Effector CD4-positive, alpha-beta T cell (primary cell): ENCODE measurements around the gene OVOL3.
"Not testable (repeated sequence)": the region's sequence is repeated elsewhere in the genome, so short reads cannot be mapped to it uniquely, and the experiment has no call there.

Experiments used
- DNase-seq: peaks from one replicate; pipeline ENCODE4 v3.0.0-alpha.2; 2020

OVOL3 gene

DNA sequence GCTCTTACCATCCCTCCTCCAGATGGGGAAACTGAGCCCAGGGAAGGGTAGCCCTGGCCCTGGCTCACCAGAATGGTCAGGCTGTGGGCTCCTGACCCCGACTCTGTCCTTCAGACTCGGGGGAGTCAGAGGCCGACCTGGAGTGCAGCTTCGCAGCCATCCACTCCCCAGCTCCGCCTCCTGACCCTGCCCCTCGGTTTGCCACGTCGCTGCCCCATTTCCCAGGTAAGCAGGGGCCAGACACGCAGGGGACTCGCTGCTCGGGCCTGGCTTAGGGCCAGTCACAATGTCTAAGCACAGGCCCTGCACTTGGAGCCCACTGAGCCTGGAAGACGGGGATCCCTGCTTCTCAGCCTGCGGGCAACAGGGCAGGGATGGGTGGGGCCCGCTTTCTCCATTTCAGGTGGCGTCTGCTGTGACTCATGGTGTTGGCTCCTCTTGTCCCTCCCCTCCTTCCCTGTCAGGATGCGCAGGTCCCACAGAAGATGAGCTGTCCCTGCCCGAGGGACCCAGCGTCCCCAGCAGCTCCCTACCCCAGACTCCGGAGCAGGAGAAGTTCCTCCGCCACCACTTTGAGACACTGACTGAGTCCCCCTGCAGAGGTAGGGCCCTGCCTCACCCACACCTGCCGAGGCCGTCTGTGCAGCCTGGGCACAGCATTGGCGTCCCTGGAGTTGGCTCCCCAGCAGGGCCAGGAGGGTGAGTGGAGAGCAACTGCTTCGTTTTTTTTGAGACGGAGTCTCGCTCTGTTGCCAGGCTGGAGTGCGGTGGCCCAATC is 9.2 kb upstream of the OVOL3 start:
- DNase-seq = no peak

DNA sequence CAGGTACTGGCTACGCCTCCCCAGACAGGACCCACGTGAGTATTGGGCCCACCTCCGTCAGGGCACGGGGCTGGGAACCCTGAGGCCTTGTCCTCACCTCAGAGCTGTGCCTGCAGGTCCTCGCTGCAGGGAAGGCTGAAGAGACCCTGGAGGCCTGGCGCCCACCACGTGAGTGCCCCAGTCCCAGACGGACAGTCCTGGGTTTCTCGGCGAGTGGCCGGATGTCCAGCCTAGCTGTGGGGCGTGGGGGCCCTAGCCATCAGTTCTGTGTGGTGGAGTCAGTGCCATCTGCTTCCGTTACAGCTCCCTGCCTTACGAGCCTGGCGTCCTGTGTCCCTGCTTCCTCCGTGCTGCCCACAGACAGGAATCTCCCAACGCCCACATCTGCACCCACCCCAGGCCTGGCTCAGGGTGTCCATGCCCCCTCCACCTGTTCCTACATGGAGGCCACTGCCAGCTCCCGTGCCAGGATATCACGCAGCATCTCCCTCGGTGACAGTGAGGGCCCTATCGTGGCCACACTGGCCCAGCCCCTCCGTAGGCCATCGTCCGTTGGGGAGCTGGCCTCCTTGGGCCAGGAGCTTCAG is 7.8 kb upstream of the OVOL3 start:
- no peak for DNase-seq

DNA sequence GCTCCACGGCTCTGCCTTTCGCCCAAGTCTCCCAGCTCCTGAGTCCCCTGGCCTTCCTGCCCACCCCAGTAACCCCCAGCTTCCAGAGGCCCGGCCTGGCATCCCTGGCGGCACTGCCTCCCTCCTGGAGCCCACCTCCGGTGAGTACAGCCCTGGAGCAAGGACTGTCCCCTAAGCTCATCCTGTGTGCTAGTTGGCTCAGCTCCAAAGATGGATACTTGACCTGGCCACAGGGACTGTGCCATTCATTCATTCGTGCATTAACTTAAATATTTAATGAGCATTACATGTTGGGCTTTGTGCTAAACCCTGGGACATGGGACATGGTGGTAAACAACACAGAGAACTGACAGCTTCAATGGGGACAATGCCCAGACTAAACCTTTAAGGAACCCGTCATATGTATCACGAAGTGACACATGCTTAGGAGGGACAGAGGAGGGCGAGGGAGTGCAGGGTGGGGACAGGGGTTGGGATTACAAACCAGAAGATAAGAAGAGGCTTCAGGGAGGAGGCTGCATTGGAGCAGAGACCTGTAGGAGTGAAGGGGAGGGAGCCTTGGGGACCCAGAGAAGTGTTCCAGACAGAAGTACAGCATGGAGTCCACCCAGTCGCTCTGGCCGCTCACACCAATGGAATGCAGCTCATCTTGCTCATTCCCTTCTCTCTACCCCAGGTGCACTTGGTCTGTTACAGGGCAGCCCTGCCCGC is 6.9 kb upstream of the OVOL3 start:
- DNase-seq = no peak

DNA sequence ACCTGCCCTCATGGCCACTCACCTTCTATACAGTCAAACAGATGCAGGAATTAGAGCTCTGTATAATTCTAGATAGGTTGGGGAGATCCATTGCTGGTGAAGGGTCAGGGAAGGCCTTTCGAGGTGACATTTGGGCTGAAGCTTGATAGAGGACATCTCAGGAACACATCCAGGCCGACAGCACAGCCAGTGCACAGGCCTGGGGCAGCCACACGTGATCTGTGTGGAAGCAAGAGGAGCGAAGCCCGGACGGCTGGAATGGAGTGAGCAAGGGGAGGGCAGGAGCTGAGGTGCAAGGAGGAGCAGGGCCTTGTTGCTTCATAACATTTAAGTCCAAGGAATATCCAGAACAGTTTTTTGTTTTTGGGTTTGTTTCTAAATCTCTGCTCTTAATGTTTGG is 4.5 kb upstream of the OVOL3 start:
- no peak for DNase-seq

DNA sequence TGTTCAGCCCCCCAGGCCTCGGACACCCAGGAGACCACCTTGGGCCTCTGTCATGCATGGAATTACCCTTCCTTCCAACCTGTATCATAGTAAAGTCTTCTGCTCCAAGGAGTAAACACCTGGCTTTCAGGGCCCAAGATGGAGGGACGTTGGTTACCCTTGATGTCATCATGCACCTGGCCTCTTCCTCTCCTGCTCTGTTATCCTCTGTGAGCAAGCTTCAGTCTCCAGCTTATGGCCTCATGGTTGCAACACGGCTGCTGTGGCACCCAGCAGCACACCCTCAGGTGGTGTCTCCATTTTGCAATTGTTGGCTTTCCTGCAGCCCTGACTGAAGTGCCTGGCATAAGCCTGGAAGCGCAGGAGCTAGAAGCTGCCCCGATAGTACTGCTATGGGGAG is 4.0 kb upstream of the OVOL3 start:
- no peak for DNase-seq

DNA sequence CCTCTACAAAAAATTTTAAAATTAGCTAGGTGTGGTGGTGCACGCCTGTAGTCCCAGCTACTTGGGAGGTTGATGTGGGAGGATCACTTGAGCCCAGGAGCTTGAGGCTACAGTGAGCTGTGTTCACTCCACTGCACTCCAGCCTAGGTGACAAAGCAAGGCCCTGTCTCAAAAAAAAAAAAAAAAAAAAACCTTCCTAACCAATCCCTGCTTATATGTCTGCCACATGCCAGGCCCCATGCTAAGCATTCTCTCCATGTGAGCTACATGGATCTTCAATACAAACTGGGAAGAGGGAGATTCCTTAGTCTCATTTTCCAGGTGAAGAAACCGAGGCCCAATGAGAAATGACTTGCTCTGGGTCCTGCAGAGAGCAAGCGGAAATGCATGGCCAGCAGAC is 2.3 kb upstream of the OVOL3 start:
- no peak for DNase-seq

DNA sequence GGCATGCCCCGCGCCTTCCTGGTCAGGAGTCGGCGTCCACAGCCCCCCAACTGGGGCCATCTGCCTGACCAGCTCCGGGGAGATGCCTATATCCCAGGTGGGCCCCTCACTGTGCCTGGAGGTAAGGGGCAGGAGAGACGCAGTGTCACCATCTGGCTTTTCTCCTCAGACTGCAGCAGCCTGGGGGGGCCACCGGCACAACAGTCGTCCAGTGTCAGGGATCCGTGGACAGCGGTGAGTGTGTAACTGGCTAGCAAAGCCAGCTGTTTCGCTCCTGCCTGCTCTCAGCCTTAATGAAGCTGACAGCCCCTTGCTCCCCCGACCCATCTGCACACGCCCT is 227 bp downstream of the OVOL3 start:
- no peak for DNase-seq

DNA sequence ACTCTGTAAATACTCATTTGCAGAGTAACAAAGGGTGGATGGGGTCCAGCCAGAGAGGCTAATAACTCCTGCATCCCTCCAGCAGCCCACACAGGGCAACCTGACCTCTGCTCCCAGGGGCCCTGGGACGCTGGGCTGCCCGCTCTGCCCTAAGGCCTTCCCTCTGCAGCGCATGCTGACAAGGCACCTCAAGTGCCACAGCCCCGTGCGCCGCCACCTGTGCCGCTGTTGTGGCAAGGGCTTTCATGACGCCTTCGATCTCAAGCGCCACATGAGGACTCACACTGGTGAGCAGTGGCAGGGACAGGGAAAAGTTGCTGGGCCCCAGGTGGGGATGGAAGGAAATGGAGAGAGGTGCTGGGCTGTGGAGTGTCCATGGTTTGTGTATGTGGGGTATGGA is 1.7 kb downstream of the OVOL3 start:
- DNase-seq = no peak

DNA sequence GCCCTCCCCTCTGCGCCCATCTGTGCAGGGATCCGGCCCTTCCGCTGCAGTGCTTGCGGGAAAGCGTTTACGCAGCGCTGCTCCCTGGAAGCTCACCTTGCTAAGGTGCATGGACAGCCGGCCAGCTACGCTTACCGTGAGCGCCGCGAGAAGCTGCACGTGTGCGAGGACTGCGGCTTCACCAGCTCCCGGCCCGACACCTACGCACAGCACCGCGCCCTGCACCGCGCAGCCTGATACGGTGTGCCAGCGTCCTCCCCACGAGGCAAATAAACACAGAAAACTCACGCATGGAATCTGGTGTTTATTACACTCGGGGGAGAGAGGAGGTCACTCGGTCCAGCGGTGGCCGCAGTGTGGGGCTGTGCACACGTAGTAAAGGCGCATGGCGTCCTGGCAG is 2.5 kb downstream of the OVOL3 start:
- no peak for DNase-seq

DNA sequence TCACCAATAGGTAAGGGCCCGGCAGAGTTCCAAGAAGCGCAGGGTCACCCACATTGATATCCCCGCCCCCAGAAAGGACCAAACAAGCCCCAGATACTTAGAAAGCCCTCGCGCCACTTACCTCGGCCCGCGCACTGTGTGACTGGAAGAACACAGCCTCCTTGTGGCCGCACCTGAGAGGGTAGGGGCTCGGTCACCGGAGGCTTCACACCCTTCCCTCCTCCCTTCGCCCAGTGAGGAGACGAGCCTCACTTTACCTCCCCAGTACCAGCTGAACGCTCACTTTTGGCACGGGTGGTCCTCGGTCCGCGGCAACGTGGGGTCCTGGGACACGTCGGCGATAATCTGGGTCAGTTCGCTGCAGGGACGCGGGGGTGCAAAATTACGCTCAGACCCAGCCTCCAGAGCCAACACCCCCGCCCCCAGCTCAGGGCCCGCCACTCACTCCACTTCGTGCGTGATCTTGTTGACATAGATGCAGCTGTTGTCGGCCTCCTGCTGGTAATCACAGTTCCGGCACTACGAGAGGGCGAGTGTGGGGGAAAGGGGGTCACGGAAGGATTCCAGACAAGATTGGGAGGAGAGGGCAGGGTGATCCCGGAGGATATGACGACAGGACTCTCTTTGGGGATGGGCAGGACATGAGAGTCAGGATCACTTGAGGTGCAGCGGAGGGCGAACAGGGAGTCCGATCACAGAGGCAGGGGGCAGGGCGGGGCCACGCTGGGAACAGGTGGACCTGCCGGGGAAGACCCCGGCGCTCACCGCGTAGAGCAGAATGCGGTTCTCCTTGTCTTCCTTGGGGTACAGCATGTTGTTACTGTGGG is 3.2 kb downstream of the OVOL3 start:
- DNase-seq = peak; percentile 10

DNA sequence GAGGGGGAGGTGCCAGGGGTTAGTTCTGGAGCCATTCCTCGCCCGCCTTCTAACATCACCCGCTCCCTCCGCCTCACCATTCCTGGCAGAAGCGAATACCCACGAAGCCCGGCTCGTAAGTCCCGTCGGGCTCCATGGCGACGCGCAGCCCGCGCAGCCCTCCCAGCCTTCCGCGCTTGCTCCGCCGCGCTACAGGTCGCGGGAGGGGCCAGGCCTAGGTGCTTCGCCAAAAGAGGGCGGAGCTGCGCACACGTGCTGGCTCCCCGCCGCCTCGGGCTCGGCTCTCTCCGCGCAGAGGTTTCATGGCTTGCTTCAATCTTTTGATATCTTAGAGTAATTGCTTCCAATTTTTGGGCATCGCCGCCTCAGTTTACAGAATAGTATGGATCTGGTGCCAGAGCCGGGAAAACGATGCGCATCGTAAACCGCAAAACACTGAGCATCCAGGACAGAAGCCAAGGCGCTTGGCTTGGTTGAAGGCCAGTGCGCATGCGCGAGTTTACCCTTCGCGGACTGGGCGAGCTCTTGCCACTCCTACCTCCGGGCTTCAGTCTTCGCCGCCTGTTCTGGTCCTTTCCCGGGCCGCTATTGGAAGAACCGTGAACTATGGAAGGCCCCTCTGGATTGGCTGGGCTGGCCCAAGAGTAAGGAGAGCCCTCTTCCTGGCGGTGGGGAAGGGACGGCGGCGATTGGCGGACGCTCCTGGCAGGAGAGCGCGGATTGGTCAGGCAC is 3.9 kb downstream of the OVOL3 start, which contains the start of gene POLR2I:
TSS of gene POLR2I (minus strand) at position 155 of the 732 bp plus-strand sequence. CDS start at position 136, 19 bp downstream.
- DNase-seq = peak; percentile 99

DNA sequence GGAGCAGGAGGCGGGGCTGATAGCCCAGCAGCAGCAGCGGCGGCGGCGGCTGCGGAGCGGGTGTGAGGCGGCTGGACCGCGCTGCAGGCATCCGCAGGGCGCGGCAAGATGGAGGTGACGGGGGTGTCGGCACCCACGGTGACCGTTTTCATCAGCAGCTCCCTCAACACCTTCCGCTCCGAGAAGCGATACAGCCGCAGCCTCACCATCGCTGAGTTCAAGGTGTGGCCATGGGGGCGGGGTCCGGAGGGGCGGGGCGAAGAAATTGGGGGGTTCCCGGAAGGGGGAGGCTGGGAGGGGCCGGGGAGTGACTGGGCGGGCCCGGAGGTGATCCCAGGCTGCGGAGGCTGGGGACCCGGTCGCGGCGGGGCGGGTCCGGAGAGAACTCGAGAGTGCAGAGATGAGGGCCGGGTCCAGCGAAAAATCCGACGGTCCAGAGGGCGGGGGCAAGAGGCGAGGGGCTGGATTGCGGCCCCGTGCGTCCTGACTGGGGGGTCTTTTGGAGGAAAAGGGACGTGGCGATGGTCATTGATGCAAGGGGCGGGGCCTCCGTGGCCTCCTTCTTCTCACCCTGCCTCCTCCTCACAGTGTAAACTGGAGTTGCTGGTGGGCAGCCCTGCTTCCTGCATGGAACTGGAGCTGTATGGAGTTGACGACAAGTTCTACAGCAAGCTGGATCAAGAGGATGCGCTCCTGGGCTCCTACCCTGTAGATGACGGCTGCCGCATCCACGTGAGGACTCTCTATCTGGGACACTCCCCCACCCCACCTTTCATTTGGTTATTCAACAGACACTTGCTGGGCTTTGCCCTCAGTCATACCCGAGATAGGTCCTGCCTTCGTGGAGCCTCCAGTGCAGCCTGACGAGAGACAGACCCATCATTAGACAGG is 4.8 kb downstream of the OVOL3 start, which contains the start of gene TBCB:
TSS of gene TBCB (plus strand) at position 16 of the 891 bp plus-strand sequence. CDS start at position 109, 93 bp downstream.
- DNase-seq = peak; percentile 85

DNA sequence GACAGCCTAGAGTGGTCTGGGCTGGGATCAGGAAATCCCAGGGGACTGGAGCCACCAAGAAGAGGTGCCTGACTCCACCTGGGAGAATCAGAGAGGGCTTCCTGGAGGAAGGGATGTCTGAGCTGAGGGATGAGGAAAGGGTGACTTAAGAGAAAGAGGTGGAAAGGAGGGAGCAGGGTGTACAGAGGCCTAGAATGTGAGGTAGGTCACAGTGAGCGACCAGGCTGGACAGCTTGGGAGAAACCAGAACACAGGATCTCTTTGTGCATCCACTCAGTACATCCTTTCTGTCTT is 5.3 kb downstream of the OVOL3 start:
- no peak for DNase-seq

DNA sequence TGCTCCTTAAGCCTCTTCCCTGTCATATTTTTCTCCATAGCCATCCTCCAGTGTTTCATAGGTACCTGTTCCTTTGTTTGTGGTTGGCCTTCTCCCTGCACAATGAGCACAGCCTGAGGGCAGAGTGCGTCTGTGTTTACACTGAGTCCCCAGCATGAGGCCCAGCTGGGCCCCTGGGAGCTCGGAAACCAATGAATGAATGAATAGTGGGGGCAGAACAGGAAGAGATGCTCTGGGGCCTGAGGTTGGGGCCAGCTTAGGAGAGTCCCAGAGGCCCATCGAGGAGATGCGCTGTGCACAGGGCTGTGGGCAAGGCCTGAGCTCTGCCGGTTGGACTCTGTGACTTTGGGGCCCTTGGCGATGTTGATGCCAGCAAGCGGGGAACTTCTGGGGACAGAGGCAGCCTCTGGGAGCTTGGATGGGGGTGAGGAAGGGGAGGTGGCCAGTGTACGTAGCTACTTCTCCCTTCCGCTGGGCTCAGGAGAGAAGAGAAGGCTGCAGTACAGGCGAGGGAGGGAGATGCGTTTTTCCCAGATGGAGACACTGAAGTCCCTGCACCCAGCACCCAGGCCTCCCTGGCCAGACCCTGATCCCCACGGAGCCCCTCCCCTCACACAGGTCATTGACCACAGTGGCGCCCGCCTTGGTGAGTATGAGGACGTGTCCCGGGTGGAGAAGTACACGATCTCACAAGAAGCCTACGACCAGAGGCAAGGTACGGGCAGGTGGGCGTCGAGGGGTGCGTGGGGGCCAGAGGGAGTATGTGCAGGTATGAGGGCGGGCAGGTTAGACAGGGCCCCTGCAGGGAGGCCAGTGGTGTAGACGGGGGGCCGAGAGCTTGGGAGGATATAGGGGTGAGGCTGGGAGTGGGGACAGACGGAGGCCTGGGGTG is 9.4 kb downstream of the OVOL3 start:
- DNase-seq = no peak

DNA sequence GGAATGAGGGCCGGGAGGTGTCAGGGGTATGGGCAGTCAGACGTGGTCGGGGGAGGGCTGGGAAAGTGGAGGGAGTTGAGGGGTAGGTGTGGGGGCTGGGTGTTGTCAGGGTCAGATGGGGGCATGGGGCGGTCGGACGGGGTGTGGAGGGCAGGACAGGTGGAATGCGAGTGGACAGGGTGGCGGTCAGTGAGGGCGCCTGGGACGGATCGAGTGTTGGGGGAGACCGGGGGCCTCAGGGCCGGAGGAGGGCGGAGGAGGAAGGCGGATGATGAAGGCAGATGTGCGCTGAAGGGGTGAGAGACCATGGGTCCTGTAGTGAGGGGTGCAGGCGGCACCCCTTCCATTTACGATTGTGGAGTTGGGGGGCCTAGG is 10.0 kb downstream of the OVOL3 start:
- no peak for DNase-seq

DNA sequence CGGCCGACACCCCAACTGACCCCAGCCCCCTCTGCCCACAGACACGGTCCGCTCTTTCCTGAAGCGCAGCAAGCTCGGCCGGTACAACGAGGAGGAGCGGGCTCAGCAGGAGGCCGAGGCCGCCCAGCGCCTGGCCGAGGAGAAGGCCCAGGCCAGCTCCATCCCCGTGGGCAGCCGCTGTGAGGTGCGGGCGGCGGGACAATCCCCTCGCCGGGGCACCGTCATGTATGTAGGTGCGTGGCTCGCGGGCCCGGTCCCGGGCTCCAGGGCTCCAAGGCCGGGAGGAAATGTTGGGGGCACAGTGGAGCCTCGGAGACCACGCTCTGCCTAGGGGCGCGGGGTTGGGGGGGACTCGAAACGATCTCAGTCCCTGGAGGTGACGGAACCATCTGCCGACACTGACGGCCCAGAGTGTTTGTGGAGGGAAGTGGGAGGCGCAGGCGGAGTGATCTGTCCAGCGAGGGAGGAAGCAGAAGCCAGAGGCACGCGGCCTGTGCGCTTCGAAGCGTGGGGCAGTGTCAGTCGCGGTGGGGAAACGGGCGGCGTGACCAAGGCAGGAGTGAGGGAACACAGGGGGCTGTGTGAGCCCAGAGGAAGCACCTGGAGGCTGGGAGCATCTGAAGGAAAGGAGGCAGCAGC is 10.7 kb downstream of the OVOL3 start:
- DNase-seq = no peak

DNA sequence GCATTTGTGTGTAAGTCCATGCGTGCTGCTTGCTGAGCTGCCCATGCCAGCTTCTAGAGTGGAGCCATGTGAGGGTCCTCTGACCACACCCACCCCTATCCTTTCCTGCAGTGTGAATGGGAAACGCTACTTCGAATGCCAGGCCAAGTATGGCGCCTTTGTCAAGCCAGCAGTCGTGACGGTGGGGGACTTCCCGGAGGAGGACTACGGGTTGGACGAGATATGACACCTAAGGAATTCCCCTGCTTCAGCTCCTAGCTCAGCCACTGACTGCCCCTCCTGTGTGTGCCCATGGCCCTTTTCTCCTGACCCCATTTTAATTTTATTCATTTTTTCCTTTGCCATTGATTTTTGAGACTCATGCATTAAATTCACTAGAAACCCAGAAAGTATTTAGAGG is 14.6 kb downstream of the OVOL3 start:
- DNase-seq = no peak

DNA sequence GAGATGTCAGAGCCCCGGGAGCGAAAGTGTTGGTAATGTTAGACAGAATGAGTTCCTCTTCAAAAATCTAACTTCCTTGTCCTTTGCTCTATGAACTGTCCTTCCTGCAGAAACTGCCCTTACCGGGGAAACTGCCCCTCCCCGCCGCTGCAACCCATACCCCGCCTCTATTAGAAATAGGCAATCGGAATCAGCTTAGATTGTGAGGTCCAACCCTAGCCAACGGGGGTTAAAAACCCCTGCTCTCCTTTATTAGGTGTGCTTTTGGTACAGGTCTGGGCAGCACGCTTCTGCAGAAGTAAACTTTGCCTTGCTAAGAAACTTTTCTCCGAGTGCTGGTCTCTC is 17.4 kb downstream of the OVOL3 start:
- no peak for DNase-seq

DNA sequence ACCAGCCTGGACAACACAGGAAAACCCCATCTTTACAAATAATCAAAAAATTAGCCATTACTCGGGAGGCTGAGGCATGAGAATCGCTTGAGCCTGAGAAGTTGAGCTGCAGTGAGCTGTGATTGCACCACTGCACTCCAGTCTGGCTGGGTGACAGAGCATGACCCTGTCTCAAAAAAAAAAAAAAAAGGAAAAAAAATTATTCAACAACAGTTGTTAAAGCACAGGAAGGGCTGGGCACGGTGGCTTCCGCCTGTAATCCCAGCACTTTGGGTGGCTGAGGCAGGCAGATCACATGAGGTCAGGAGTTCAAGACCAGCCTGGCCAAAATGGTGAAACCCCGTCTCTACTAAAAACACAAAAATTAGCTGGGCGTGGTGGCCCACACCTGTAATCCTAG is 20.3 kb downstream of the OVOL3 start:
- DNase-seq = not testable (repeated sequence)

DNA sequence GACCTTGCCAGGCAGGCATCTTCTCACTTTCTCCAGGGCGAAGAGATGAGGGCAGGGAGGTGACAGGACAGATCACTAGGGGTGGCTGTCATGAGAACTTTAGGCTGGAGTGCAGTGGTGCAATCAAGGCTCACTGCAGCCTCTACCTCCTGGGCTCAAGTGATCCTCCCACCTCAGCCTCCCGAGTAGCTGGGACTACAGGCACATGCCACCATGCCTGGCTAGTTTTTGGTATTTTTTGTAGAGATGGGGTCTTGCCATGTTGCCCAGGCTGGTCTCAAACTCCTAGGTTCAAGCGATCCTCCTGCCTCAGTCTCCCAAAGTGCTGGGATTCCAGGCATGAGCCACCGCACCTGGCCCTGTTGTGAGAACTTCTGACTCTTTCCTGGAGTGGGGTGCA is 23.9 kb downstream of the OVOL3 start:
- DNase-seq = not testable (repeated sequence)
